GM10266 (cell line): ENCODE measurements around the gene DHRS12.

Experiments used
- DNase-seq: peaks from one replicate; pipeline ENCODE4 v3.0.0; 2012; ENCODE audit errors: extremely low spot score
- CTCF ChIP-seq: IDR thresholded peaks from 2 replicates; pipeline ENCODE4 v1.5.1; 2012; ENCODE audit warnings: mild to moderate bottlenecking, low read depth; ENCODE audit not compliant: control insufficient read depth, insufficient read depth; ENCODE audit errors: missing control alignments

DHRS12 gene

GRCh38 chr13:51730927-51731326, 73.0 kb downstream of the DHRS12 start:
- DNase-seq: no peak
- no peak for TF ChIP-seq CTCF

- TF ChIP-seq CTCF: no peak
- no peak for DNase-seq
Observed at GRCh38 chr13:51729866-51730553, 74.0 kb downstream of the DHRS12 start.

GRCh38 chr13:51728972-51729371, 75.0 kb downstream of the DHRS12 start:
- no peak for TF ChIP-seq CTCF
- no peak for DNase-seq

GRCh38 chr13:51728275-51728673, 75.7 kb downstream of the DHRS12 start:
- no peak for DNase-seq
- no peak for TF ChIP-seq CTCF

- DNase-seq: no peak
- no peak for TF ChIP-seq CTCF
Observed at GRCh38 chr13:51727634-51728274, 76.2 kb downstream of the DHRS12 start.

GRCh38 chr13:51726446-51727193, 77.3 kb downstream of the DHRS12 start:
- DNase-seq: no peak
- no peak for TF ChIP-seq CTCF

- DNase-seq: no peak
- TF ChIP-seq CTCF: no peak
Observed at GRCh38 chr13:51724721-51725120, 79.2 kb downstream of the DHRS12 start.
